GM12865 (cell line): ENCODE results near the gene PSMD7.

ENCODE experiments used
- DNase-seq: peaks from one replicate; pipeline ENCODE4 v3.0.0; 2010; ENCODE audit warnings: low read depth
- H3K4me3 ChIP-seq: 2 replicates; pipeline ENCODE4 v1.5.1; 2011; ENCODE audit warnings: mild to moderate bottlenecking, low read depth, low read length, control low read depth
- CTCF ChIP-seq: IDR thresholded peaks from 2 replicates; pipeline ENCODE4 v1.5.1; 2011; ENCODE audit warnings: low read length, control low read depth, low read depth, inconsistent platforms; ENCODE audit not compliant: insufficient read depth; ENCODE audit errors: missing control alignments

PSMD7 gene

GRCh38 chr16:74305281-74305680 is 8.7 kb downstream of the PSMD7 start:
- TF ChIP-seq CTCF: no peak
- no peak overlapping the region for H3K4me3 ChIP-seq
- DNase-seq: no peak

- no peak for TF ChIP-seq CTCF
- DNase-seq: no peak
Measured at GRCh38 chr16:74305978-74306784, 9.6 kb downstream of the PSMD7 start.

GRCh38 chr16:74307383-74307782 is 10.8 kb downstream of the PSMD7 start:
- TF ChIP-seq CTCF: no peak
- no peak overlapping the region for H3K4me3 ChIP-seq
- no peak for DNase-seq

More at GRCh38 chr16:74305978-74306784, 9.6 kb downstream of the PSMD7 start:
- no peak overlapping the region for H3K4me3 ChIP-seq

- no peak overlapping the region for H3K4me3 ChIP-seq
- DNase-seq: peak; percentile 54
- peak; percentile 71 for TF ChIP-seq CTCF
Measured at GRCh38 chr16:74309789-74310781, 13.5 kb downstream of the PSMD7 start.

GRCh38 chr16:74315059-74315458 is 18.4 kb downstream of the PSMD7 start:
- TF ChIP-seq CTCF: no peak
- no peak for DNase-seq
- H3K4me3 ChIP-seq: no peak overlapping the region

GRCh38 chr16:74320707-74321106 is 24.1 kb downstream of the PSMD7 start:
- DNase-seq: no peak
- H3K4me3 ChIP-seq: no peak overlapping the region
- TF ChIP-seq CTCF: no peak
